Brain pericyte (primary cell): Measurements from ENCODE around the gene SMIM8.

Experiments
- DNase-seq: peaks from one replicate; pipeline ENCODE4 v3.0.0-alpha.2; 2012; ENCODE audit warnings: low read depth, low spot score

Gene SMIM8

GRCh38 chr6:87391334-87391733 is 68.9 kb downstream of the SMIM8 start:
- no peak for DNase-seq
